CD8-positive, alpha-beta memory T cell (primary cell): ENCODE results near the gene PRKAR1B. TPM values are rescaled to one million over a fixed set of nuclear protein-coding genes. Genes with fewer than 3 reads are reported as not detected.

Experiments
- CTCF ChIA-PET: fragments of 350-600 bp; sonication (Branson Sonifier 250); formaldehyde crosslinking; loops from one replicate; lab custom pipeline; 2021; ENCODE audit warnings: antibody characterized with exemption; lab: Charles Lee
- POLR2A ChIA-PET: fragments of 350-600 bp; sonication (Branson Sonifier 250); formaldehyde crosslinking; loops from one replicate; lab custom pipeline; 2021; ENCODE audit warnings: antibody characterized with exemption; lab: Charles Lee
- DNase-seq, 5 donors: peaks; one replicate each; pipeline versions ENCODE4 v3.0.0 to v3.0.0-alpha.2; 2020 to 2022; ENCODE audit warnings: mixed read lengths in 1 of 5
- H3K27ac ChIP-seq: one replicate; pipeline ENCODE4 v1.7.0; 2013; ENCODE audit warnings: low read depth, mild to moderate bottlenecking, low read length, moderate library complexity
- H3K27me3 ChIP-seq: 2 replicates; pipeline ENCODE4 v1.7.0; 2013; ENCODE audit warnings: low read length, mild to moderate bottlenecking; ENCODE audit not compliant: insufficient read depth, poor library complexity, severe bottlenecking
- H3K36me3 ChIP-seq: 2 replicates; pipeline ENCODE4 v1.7.0; 2013; ENCODE audit warnings: mild to moderate bottlenecking, low read length, moderate library complexity; ENCODE audit not compliant: insufficient read depth
- H3K4me1 ChIP-seq: 2 replicates; pipeline ENCODE4 v1.7.0; 2013; ENCODE audit warnings: mild to moderate bottlenecking, low read length, moderate library complexity; ENCODE audit not compliant: insufficient read depth
- H3K4me3 ChIP-seq: 2 replicates; pipeline ENCODE4 v1.7.0; 2013; ENCODE audit warnings: mild to moderate bottlenecking, low read length
- H3K9me3 ChIP-seq: 2 replicates; pipeline ENCODE4 v1.7.0; 2013; ENCODE audit warnings: mild to moderate bottlenecking, low read length
- H3K27ac Mint-ChIP-seq, 8 donors: one replicate each; pipeline ENCODE4 v1.8.0; 2020 to 2021; ENCODE audit warnings: mixed read lengths in 8 of 8, mild to moderate bottlenecking in 6 of 8, inconsistent platforms in 3 of 8, moderate library complexity in 3 of 8
- H3K27me3 Mint-ChIP-seq, 2 donors: one replicate each; pipeline ENCODE4 v1.8.0; 2020 to 2021; ENCODE audit warnings: mixed read lengths in 2 of 2, mild to moderate bottlenecking in 1 of 2, moderate library complexity in 1 of 2
- H3K36me3 Mint-ChIP-seq, 3 donors: one replicate each; pipeline ENCODE4 v1.8.0; 2020 to 2021; ENCODE audit warnings: mixed read lengths in 3 of 3, inconsistent platforms in 1 of 3, mild to moderate bottlenecking in 1 of 3
- H3K4me1 Mint-ChIP-seq, 3 donors: one replicate each; pipeline ENCODE4 v1.8.0; 2020 to 2021; ENCODE audit warnings: mixed read lengths in 3 of 3, inconsistent platforms in 1 of 3, mild to moderate bottlenecking in 1 of 3
- H3K4me3 Mint-ChIP-seq, 7 donors: one replicate each; pipeline ENCODE4 v1.8.0; 2020 to 2021; ENCODE audit warnings: mixed read lengths in 7 of 7, mild to moderate bottlenecking in 6 of 7, moderate library complexity in 4 of 7, inconsistent platforms in 2 of 7
- H3K9me3 Mint-ChIP-seq, 5 donors: one replicate each; pipeline ENCODE4 v1.8.0; 2020 to 2022; ENCODE audit warnings: mixed read lengths in 5 of 5, mild to moderate bottlenecking in 3 of 5, moderate library complexity in 2 of 5, inconsistent platforms in 1 of 5
- polyA plus RNA-seq: library from polyadenylated mRNA; unstranded; fragments of 300-500 nt; fragmentation: Illumina TruSeq; gene quantifications from one replicate; pipeline ENCODE4 v1.2.3, GENCODE V29; 2021
- total RNA-seq, 2 experiments: library from RNA; stranded (reverse); gene quantifications; one replicate each; pipeline ENCODE4 v1.2.3, GENCODE V29; 2021

PRKAR1B gene
- total and polyA plus RNA-seq, 3 experiments from 2014 or later = 8.1 to 32.4 (median 28.3) TPM

GRCh38 chr7:628402-628763 is 98.7 kb downstream of the PRKAR1B start:
- Histone ChIP-seq H3K36me3 (no peaks in the 10 kb centered on the region), H3K9me3 (peaks cover 10% of the 10 kb centered on the region), H3K27me3 (no peaks in the 10 kb centered on the region), H3K4me1 (no peaks in the 10 kb centered on the region), H3K4me3 (no peak overlapping the region), H3K27ac (no peak overlapping the region)
- H3K4me3 Mint-ChIP-seq = no peak overlapping the region
- no peak overlapping the region for H3K27ac Mint-ChIP-seq
- ChIA-PET POLR2A (no interaction called here), CTCF (no interaction called here)
- H3K27me3 Mint-ChIP-seq = no peaks in the 10 kb centered on the region
- peaks cover 11 to 16% (median 13%) of the 10 kb centered on the region in 5 donors for H3K9me3 Mint-ChIP-seq
- peak in 1 of 5 donors; percentile 26 for DNase-seq
- H3K4me1 Mint-ChIP-seq = no peaks in the 10 kb centered on the region
- H3K36me3 Mint-ChIP-seq = peaks cover 6 to 17% (median 10%) of the 10 kb centered on the region in 3 donors

GRCh38 chr7:627661-628401 is 99.2 kb downstream of the PRKAR1B start:
- Histone ChIP-seq H3K27me3 (no peaks in the 10 kb centered on the region), H3K4me1 (no peaks in the 10 kb centered on the region), H3K36me3 (no peaks in the 10 kb centered on the region), H3K27ac (no peak overlapping the region), H3K9me3 (peaks cover 10% of the 10 kb centered on the region), H3K4me3 (no peak overlapping the region)
- no peak overlapping the region for H3K4me3 Mint-ChIP-seq
- H3K27ac Mint-ChIP-seq = no peak overlapping the region
- H3K36me3 Mint-ChIP-seq = peaks cover 8 to 20% (median 10%) of the 10 kb centered on the region in 3 donors
- ChIA-PET POLR2A (no interaction called here), CTCF (no interaction called here)
- peaks cover 12 to 18% (median 14%) of the 10 kb centered on the region in 5 donors for H3K9me3 Mint-ChIP-seq
- no peaks in the 10 kb centered on the region for H3K4me1 Mint-ChIP-seq
- DNase-seq = peak in 1 of 5 donors; percentile 38
- no peaks in the 10 kb centered on the region for H3K27me3 Mint-ChIP-seq

GRCh38 chr7:625376-625971 is 101.6 kb downstream of the PRKAR1B start:
- CTCF ChIA-PET = no interaction called here
- H3K4me3 Mint-ChIP-seq = no peak overlapping the region
- H3K36me3 Mint-ChIP-seq = peaks cover 10 to 35% (median 14%) of the 10 kb centered on the region in 3 donors

GRCh38 chr7:623464-623863 is 103.6 kb downstream of the PRKAR1B start:
- peaks cover 17% of the 10 kb centered on the region for H3K4me1 ChIP-seq
- H3K4me1 Mint-ChIP-seq = peaks cover 20 to 26% (median 23%) of the 10 kb centered on the region in 3 donors
- no peaks in the 10 kb centered on the region for H3K27me3 Mint-ChIP-seq
- no peak overlapping the region for H3K4me3 ChIP-seq
- no peak overlapping the region for H3K27ac ChIP-seq
- ChIA-PET POLR2A (no interaction called here), CTCF (no interaction called here)
- no peaks in the 10 kb centered on the region for H3K27me3 ChIP-seq
- no peak overlapping the region for H3K4me3 Mint-ChIP-seq
- H3K9me3 Mint-ChIP-seq = peaks cover 18 to 43% (median 33%) of the 10 kb centered on the region in 5 donors
- H3K9me3 ChIP-seq = peaks cover 25% of the 10 kb centered on the region
- no peaks in the 10 kb centered on the region for H3K36me3 ChIP-seq
- DNase-seq = peak in 1 of 5 donors; percentile 17
- peak overlapping the region in 4 of 8 donors; percentile 17 to 63 (median 45) for H3K27ac Mint-ChIP-seq
- H3K36me3 Mint-ChIP-seq = peaks cover 13 to 45% (median 21%) of the 10 kb centered on the region in 3 donors

More at GRCh38 chr7:625376-625971, 101.6 kb downstream of the PRKAR1B start:
- DNase-seq = peak in 1 of 5 donors; percentile 4
- H3K9me3 ChIP-seq = peaks cover 20% of the 10 kb centered on the region
- POLR2A ChIA-PET = interaction anchor here (1.0 kb wide), 1 partner anchor 21 kb away, joined by 3 read pairs; no protein-coding TSS in a partner anchor
- Mint-ChIP-seq H3K27ac (peak overlapping the region in 3 of 8 donors; percentile 24 to 59 (median 32)), H3K9me3 (peaks cover 14 to 34% (median 25%) of the 10 kb centered on the region in 5 donors), H3K4me1 (peaks cover 2 to 6% (median 3%) of the 10 kb centered on the region in 3 donors), H3K27me3 (no peaks in the 10 kb centered on the region)
- H3K4me3 ChIP-seq = no peak overlapping the region
- H3K4me1 ChIP-seq = no peaks in the 10 kb centered on the region
- H3K27ac ChIP-seq = no peak overlapping the region
- no peaks in the 10 kb centered on the region for H3K36me3 ChIP-seq
- H3K27me3 ChIP-seq = no peaks in the 10 kb centered on the region

- H3K9me3 Mint-ChIP-seq = peaks cover 18 to 43% (median 33%) of the 10 kb centered on the region in 5 donors
- no peak overlapping the region for H3K4me3 Mint-ChIP-seq
- H3K36me3 Mint-ChIP-seq = peaks cover 13 to 45% (median 23%) of the 10 kb centered on the region in 3 donors
- H3K36me3 ChIP-seq = no peaks in the 10 kb centered on the region
- H3K4me1 ChIP-seq = peaks cover 34% of the 10 kb centered on the region
- CTCF ChIA-PET = no interaction called here
- no peak overlapping the region for H3K27ac ChIP-seq
- peak in 1 of 5 donors; percentile 3 for DNase-seq
- peak overlapping the region; percentile 16 for H3K4me3 ChIP-seq
- no peaks in the 10 kb centered on the region for H3K27me3 ChIP-seq
- POLR2A ChIA-PET = no interaction called here
- H3K27ac Mint-ChIP-seq = peak overlapping the region in 4 of 8 donors; percentile 17 to 43 (median 24)
- H3K27me3 Mint-ChIP-seq = no peaks in the 10 kb centered on the region
- peaks cover 25% of the 10 kb centered on the region for H3K9me3 ChIP-seq
- peaks cover 32 to 43% (median 38%) of the 10 kb centered on the region in 3 donors for H3K4me1 Mint-ChIP-seq
Measured at GRCh38 chr7:621572-622285, 105.4 kb downstream of the PRKAR1B start.

GRCh38 chr7:620885-621284 is 106.2 kb downstream of the PRKAR1B start:
- Histone ChIP-seq H3K9me3 (peaks cover 25% of the 10 kb centered on the region), H3K27ac (no peak overlapping the region), H3K4me1 (peaks cover 42% of the 10 kb centered on the region), H3K36me3 (no peaks in the 10 kb centered on the region), H3K27me3 (no peaks in the 10 kb centered on the region), H3K4me3 (peak overlapping the region; percentile 9)
- H3K27ac Mint-ChIP-seq = peak overlapping the region in 7 of 8 donors; percentile 21 to 100 (median 97)
- ChIA-PET POLR2A (no interaction called here), CTCF (no interaction called here)
- DNase-seq = no peak
- H3K27me3 Mint-ChIP-seq = no peaks in the 10 kb centered on the region
- H3K4me1 Mint-ChIP-seq = peaks cover 37 to 48% (median 46%) of the 10 kb centered on the region in 3 donors
- no peak overlapping the region for H3K4me3 Mint-ChIP-seq
- peaks cover 13 to 43% (median 21%) of the 10 kb centered on the region in 3 donors for H3K36me3 Mint-ChIP-seq
- peaks cover 16 to 40% (median 31%) of the 10 kb centered on the region in 5 donors for H3K9me3 Mint-ChIP-seq

GRCh38 chr7:620056-620455 is 107.0 kb downstream of the PRKAR1B start:
- H3K4me3 Mint-ChIP-seq = peak overlapping the region in 5 of 7 donors; percentile 3 to 86 (median 28)

More at GRCh38 chr7:620056-620455, 107.0 kb downstream of the PRKAR1B start:
- Mint-ChIP-seq H3K4me1 (peaks cover 37 to 49% (median 48%) of the 10 kb centered on the region in 3 donors), H3K36me3 (peaks cover 10 to 38% (median 21%) of the 10 kb centered on the region in 3 donors), H3K27me3 (no peaks in the 10 kb centered on the region), H3K27ac (peak overlapping the region; percentile 79 to 100 (median 98)), H3K9me3 (peaks cover 13 to 36% (median 27%) of the 10 kb centered on the region in 5 donors)
- H3K4me3 ChIP-seq = peak overlapping the region; percentile 9
- no peaks in the 10 kb centered on the region for H3K36me3 ChIP-seq
- no peak overlapping the region for H3K27ac ChIP-seq
- peaks cover 45% of the 10 kb centered on the region for H3K4me1 ChIP-seq
- ChIA-PET POLR2A (interaction anchor here (0.6 to 1.0 kb wide), 3 partner anchors 16 to 50 kb away, joined by 3 to 4 read pairs (median 3); no protein-coding TSS in a partner anchor), CTCF (interaction anchor here (1.0 kb wide), 1 partner anchor 17 kb away, joined by 3 read pairs; no protein-coding TSS in a partner anchor)
- H3K27me3 ChIP-seq = no peaks in the 10 kb centered on the region
- H3K9me3 ChIP-seq = peaks cover 20% of the 10 kb centered on the region
- no peak for DNase-seq
